Testis (tissue), 3 donors: Measurements from ENCODE around the gene PRPH2. TPM values are rescaled to one million over a fixed set of nuclear protein-coding genes. Genes with fewer than 3 reads are reported as not detected.

Experiments used
- DNase-seq: peaks from one replicate; pipeline ENCODE4 v3.0.0-alpha.2; 2019
- H3K27ac ChIP-seq, 2 donors: fragments of 200-600 bp; sonication (generic); one replicate each; pipeline ENCODE4 v1.5.1; 2019
- H3K27me3 ChIP-seq: fragments of 200-600 bp; sonication (generic); one replicate; pipeline ENCODE4 v1.5.1; 2019
- H3K36me3 ChIP-seq: fragments of 200-600 bp; sonication (generic); one replicate; pipeline ENCODE4 v1.5.1; 2017; ENCODE audit warnings: low read depth; ENCODE audit errors: missing control alignments
- H3K4me1 ChIP-seq: fragments of 200-600 bp; sonication (generic); one replicate; pipeline ENCODE4 v1.5.1; 2019
- H3K4me3 ChIP-seq, 2 donors: fragments of 200-600 bp; sonication (generic); one replicate each; pipeline ENCODE4 v1.5.1; 2017 to 2019
- H3K9me3 ChIP-seq: fragments of 200-600 bp; sonication (generic); one replicate; pipeline ENCODE4 v1.5.1; 2017
- POLR2A ChIP-seq: fragments of 450-650 bp; IDR thresholded peaks from one replicate; pipeline ENCODE4 v1.6.1; 2017; ENCODE audit warnings: antibody characterized with exemption, mild to moderate bottlenecking, moderate library complexity
- WGBS, 2 donors: methylation state at CpG; one replicate each; pipeline ENCODE4 v1.1.5; 2018; 5-methylcytosine and 5-hydroxymethylcytosine counted together
- intact Hi-C: fragments of 100-400 bp; cut with DNase I; formaldehyde crosslinking; loops from one replicate; pipeline ENCODE4 v1.15.1; 2023; ENCODE audit warnings: low total_unique reads
- polyA plus RNA-seq: library from polyadenylated mRNA; stranded (reverse); fragments of 350-450 nt; fragmentation: Illumina TruSeq; extraction: RNeasy Lipid Tissue Mini Kit (QIAGEN cat#74804); gene quantifications from one replicate; pipeline ENCODE4 v1.2.3, GENCODE V29; 2014; ENCODE audit warnings: low read depth, low replicate concordance; ENCODE audit not compliant: insufficient read depth
- total RNA-seq, 2 donors: library from RNA; depleted of rRNA; stranded (reverse); fragments of >200 nt; gene quantifications; one replicate each; pipeline ENCODE4 v1.2.3, GENCODE V29; 2016
- TF ChIP-seq, protein P1 (sequence below), 3 experiments: fragments of 450-650 bp in 2 of 3; fragments of 200-600 bp in 1 of 3; sonication (generic) in 1 of 3; IDR thresholded peaks; one replicate each; pipeline ENCODE4 v1.5.1; 2016 to 2019; ENCODE audit warnings: antibody characterized with exemption in 3 of 3, mild to moderate bottlenecking in 2 of 3, moderate library complexity in 1 of 3

Gene PRPH2
- total and polyA plus RNA-seq, 3 donors from 2014 or later = 5.4 to 6.6 (median 6.0) TPM

- H3K4me1 ChIP-seq = no peaks in the 10 kb centered on the region
- intact Hi-C loops = no loop called here
Observed at GRCh38 chr6:42758756-42759430, 36.5 kb upstream of the PRPH2 start.

DNA sequence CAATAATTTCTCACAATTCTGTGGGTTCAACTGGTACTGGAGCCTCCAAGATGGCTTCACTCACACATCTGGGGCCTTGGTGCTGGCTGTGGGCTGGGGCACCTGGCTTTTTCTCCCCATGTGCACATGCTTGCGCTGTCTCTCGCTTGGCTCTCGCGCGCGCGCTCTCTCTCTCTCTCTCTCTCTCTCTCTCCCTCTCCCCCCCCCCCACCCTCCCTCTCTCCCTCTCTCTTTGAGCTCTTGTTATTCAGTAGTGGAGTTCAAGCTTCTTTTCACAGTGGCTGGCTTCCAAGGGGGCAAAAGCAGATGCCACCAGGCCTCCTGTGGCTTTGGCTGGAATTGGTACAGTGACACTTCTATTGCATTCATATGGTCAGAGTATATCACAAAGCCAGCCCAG, 34.3 kb upstream of the PRPH2 start:
- Histone ChIP-seq H3K9me3 (no peaks in the 10 kb centered on the region), H3K27me3 (no peaks in the 10 kb centered on the region), H3K27ac (no peak overlapping the region), H3K4me3 (no peak overlapping the region), H3K36me3 (no peaks in the 10 kb centered on the region), H3K4me1 (no peaks in the 10 kb centered on the region)
- DNase-seq = no peak
- intact Hi-C loops = no loop called here
- WGBS, 2 donors = 96 to 98% methylated on average over 7 of the region's 7 CpGs
- TF ChIP-seq, protein P1, sequence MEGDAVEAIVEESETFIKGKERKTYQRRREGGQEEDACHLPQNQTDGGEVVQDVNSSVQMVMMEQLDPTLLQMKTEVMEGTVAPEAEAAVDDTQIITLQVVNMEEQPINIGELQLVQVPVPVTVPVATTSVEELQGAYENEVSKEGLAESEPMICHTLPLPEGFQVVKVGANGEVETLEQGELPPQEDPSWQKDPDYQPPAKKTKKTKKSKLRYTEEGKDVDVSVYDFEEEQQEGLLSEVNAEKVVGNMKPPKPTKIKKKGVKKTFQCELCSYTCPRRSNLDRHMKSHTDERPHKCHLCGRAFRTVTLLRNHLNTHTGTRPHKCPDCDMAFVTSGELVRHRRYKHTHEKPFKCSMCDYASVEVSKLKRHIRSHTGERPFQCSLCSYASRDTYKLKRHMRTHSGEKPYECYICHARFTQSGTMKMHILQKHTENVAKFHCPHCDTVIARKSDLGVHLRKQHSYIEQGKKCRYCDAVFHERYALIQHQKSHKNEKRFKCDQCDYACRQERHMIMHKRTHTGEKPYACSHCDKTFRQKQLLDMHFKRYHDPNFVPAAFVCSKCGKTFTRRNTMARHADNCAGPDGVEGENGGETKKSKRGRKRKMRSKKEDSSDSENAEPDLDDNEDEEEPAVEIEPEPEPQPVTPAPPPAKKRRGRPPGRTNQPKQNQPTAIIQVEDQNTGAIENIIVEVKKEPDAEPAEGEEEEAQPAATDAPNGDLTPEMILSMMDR (IDR thresholded peaks at IDR 0.05) = no peak
- no peak for TF ChIP-seq POLR2A

More at GRCh38 chr6:42758756-42759430, 36.5 kb upstream of the PRPH2 start:
- H3K27me3 ChIP-seq = no peaks in the 10 kb centered on the region
- DNase-seq = no peak
- H3K9me3 ChIP-seq = no peaks in the 10 kb centered on the region
- WGBS, 2 donors = 92 to 94% methylated on average over 3 of the region's 3 CpGs
- no peaks in the 10 kb centered on the region for H3K36me3 ChIP-seq
- no peak for TF ChIP-seq POLR2A
- TF ChIP-seq, protein P1 (IDR thresholded peaks at IDR 0.05) = no peak
- no peak overlapping the region for H3K27ac ChIP-seq
- no peak overlapping the region for H3K4me3 ChIP-seq

GRCh38 chr6:42754759-42755158, 32.4 kb upstream of the PRPH2 start:
- no peak for TF ChIP-seq POLR2A
- TF ChIP-seq, protein P1 (IDR thresholded peaks at IDR 0.05) = no peak

DNA sequence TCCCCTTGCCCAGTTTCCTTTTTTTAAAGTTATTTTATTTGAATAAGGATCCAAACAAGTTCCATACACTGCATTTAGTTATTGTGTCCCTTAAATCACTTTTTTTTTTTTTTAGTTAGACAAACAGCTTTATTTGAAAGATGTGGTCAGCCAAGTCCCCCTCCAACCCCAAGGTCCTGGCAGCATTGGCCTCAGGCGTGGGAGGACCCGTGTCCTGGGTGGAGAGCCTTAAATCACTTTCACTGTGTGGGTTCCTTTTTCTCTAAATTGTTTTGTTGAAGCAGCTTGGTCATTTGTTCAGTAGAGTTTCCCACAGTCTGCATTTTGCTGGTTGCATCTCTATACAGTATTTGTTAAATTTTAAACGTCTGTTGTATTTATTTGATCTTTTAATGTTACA, 28.7 kb upstream of the PRPH2 start:
- no peaks in the 10 kb centered on the region for H3K36me3 ChIP-seq
- H3K27me3 ChIP-seq = no peaks in the 10 kb centered on the region
- no peak for TF ChIP-seq POLR2A
- TF ChIP-seq, protein P1 (IDR thresholded peaks at IDR 0.05) = no peak
- H3K4me1 ChIP-seq = peaks cover 22% of the 10 kb centered on the region
- no peaks in the 10 kb centered on the region for H3K9me3 ChIP-seq
- no peak overlapping the region for H3K4me3 ChIP-seq
- no peak overlapping the region for H3K27ac ChIP-seq
- DNase-seq = no peak
- 38 to 43% methylated on average over 3 of the region's 3 CpGs for WGBS, 2 donors
- intact Hi-C loops = no loop called here

More at GRCh38 chr6:42754759-42755158, 32.4 kb upstream of the PRPH2 start:
- no peaks in the 10 kb centered on the region for H3K9me3 ChIP-seq
- H3K4me1 ChIP-seq = peaks cover 6% of the 10 kb centered on the region
- H3K27me3 ChIP-seq = no peaks in the 10 kb centered on the region
- H3K4me3 ChIP-seq = no peak overlapping the region
- 87 to 95% methylated on average over 5 of the region's 5 CpGs for WGBS, 2 donors
- intact Hi-C loops = no loop called here
- DNase-seq = no peak
- H3K27ac ChIP-seq = no peak overlapping the region
- no peaks in the 10 kb centered on the region for H3K36me3 ChIP-seq
